GM06990 (cell line): ENCODE results near the gene ADGRG2.
"Not testable (repeated sequence)": the region's sequence is repeated elsewhere in the genome, so short reads cannot be mapped to it uniquely, and the experiment has no call there.

Source experiments
- DNase-seq: peaks from one replicate; pipeline ENCODE4 v3.0.0-alpha.2; 2011; ENCODE audit not compliant: insufficient read length; ENCODE audit errors: extremely low read depth
- H3K27me3 ChIP-seq: replicated peaks from 2 replicates; pipeline ENCODE4 v1.6.0; 2011; ENCODE audit warnings: low read length; ENCODE audit not compliant: control insufficient read depth, insufficient read depth
- H3K36me3 ChIP-seq: 2 replicates; pipeline ENCODE4 v1.5.1; 2011; ENCODE audit warnings: low read length; ENCODE audit not compliant: control insufficient read depth, insufficient read depth
- H3K4me3 ChIP-seq: replicated peaks from 2 replicates; pipeline ENCODE4 v1.5.1; 2011; ENCODE audit warnings: low read depth, mild to moderate bottlenecking, control low read depth, low read length
- CTCF ChIP-seq: IDR thresholded peaks from 2 replicates; pipeline ENCODE4 v1.5.1; 2011; ENCODE audit warnings: low read length, control low read depth, mild to moderate bottlenecking, inconsistent platforms; ENCODE audit not compliant: insufficient read depth, poor library complexity, severe bottlenecking

Gene ADGRG2

GRCh38 chrX:19085666-19086065, 36.6 kb downstream of the ADGRG2 start:
- Histone ChIP-seq H3K4me3 (no peak overlapping the region), H3K36me3 (no peaks in the 10 kb centered on the region), H3K27me3 (no peaks in the 10 kb centered on the region)
- no peak for TF ChIP-seq CTCF
- DNase-seq, result no peak

GRCh38 chrX:19075754-19076153, 46.5 kb downstream of the ADGRG2 start:
- H3K4me3 ChIP-seq, result no peak overlapping the region
- H3K36me3 ChIP-seq, result no peaks in the 10 kb centered on the region
- peak; percentile 13 for DNase-seq
- no peak for TF ChIP-seq CTCF
- H3K27me3 ChIP-seq, result no peaks in the 10 kb centered on the region

GRCh38 chrX:19072372-19072771, 49.9 kb downstream of the ADGRG2 start:
- Histone ChIP-seq H3K4me3 (no peak overlapping the region), H3K36me3 (no peaks in the 10 kb centered on the region), H3K27me3 (no peaks in the 10 kb centered on the region)
- no peak for DNase-seq
- no peak for TF ChIP-seq CTCF

GRCh38 chrX:19070555-19070994, 51.7 kb downstream of the ADGRG2 start:
- Histone ChIP-seq H3K27me3 (no peaks in the 10 kb centered on the region), H3K4me3 (no peak overlapping the region)

GRCh38 chrX:19066987-19067386, 55.3 kb downstream of the ADGRG2 start:
- DNase-seq, H3K27me3 ChIP-seq, H3K36me3 ChIP-seq, H3K4me3 ChIP-seq: not testable (repeated sequence)

More at GRCh38 chrX:19070555-19070994, 51.7 kb downstream of the ADGRG2 start:
- no peak for DNase-seq
- TF ChIP-seq CTCF, result no peak
- H3K36me3 ChIP-seq, result no peaks in the 10 kb centered on the region

GRCh38 chrX:19065535-19065934, 56.7 kb downstream of the ADGRG2 start:
- no peak overlapping the region for H3K4me3 ChIP-seq
- DNase-seq, result no peak

More at GRCh38 chrX:19065535-19065934, 56.7 kb downstream of the ADGRG2 start:
- no peak for TF ChIP-seq CTCF
- Histone ChIP-seq H3K27me3 (no peaks in the 10 kb centered on the region), H3K36me3 (no peaks in the 10 kb centered on the region)
